ENCODE measurements around the gene DDC.
A peak's percentile ranks its signal among the peaks of the same experiment; 100 is the strongest.
"Not testable (repeated sequence)": the region's sequence is repeated elsewhere in the genome, so short reads cannot be mapped to it uniquely, and the experiment has no call there.

DDC gene

DNA sequence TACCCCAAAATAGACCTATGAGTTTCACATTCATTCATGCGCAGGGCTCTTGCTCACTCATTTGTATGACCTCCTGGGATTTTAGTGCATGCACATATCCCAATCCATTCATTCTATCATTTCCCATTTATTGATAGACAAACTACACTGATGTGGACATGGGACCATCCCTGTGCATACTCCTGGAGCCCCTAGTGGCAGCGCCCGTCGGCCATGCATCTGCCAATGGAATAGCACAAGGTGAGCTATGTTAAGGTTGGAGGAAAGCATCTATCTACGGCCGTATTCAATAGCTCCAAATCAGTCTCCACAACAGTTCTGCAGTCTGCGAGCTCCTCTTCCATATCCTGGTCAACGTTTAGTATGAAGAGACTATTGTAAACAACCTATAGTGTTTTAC is 83.3 kb downstream of the DDC start:
- no peak for DNase-seq (ENCODE audit: low read depth in 2 of 2)

DNA sequence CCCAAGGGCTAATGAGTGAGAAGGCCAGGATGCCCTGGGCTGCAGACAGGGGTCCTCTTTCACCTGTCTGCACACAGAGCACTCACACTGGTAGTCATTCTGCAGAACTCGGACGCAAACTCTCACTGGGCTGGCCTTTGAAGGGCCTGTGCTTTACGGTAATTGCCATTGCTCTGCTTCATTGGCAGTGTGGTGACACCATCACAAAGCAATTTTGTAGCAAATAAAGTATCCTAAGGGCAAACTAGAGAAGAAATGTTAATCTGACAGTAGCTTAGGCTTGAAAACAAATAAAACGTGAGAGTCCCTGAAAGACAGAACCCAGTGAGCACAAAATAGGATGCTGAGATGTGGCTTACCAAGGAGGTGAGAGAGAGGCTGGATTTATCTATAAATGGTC is 84.4 kb downstream of the DDC start:
- DNase-seq (ENCODE audit: low read depth in 2 of 2): no peak

DNA sequence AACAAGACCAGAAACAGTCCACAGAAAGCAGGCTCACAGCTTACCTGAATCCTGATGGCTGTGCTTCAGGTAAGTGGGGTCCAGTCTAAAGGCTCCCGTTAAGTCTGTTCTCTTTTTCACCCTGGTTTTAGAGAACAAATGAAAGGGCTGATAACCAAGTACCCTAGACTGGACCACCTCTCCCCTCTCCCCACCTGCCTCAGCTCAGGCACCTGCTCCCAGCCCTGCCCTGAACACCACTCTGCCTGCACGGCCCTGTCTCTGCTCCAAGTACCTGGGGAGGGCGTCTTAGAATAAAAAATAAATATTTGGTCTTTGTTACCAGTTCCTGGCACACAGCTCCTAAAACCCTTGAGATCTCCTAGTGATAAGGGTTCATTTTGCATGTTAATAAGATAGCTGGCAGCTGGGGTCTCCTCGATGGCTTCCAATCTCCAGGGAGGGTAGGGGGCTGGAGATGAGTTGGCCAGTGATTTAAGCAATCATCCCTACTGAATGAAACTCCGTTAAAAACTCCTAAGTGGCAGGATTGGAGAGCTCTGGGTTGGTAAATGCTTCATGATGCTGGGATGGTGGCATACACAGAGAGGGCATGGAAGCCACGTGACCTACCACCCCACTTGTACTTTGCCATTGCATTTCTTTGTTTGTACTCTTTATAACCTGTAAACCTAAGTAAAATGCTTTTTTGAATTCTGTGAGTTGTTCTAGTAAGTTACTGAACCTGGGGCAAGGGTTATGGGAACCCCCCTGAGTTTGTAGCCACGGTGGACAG is 85.3 kb downstream of the DDC start:
- DNase-seq (ENCODE audit: low read depth in 2 of 2): no peak

DNA sequence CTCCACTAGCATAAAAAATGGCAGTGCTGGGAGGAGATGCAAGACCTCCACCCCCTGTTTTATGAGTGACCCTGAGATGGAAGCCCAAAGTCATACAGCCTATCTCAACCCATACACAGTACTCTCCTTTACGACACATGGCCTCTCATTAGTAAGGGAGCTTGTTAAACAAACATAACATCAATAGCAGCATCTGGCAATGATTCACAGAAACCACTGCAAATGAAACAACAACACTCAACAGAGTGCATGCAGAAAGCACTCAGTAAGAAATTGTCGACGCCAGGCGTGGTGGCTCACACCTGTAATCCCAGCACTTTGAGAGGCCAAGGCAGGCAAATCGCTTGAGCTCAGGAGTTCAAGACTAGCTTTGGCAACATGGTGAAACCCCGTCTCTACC is 87.6 kb downstream of the DDC start:
- DNase-seq (ENCODE audit: low read depth in 2 of 2): no peak

DNA sequence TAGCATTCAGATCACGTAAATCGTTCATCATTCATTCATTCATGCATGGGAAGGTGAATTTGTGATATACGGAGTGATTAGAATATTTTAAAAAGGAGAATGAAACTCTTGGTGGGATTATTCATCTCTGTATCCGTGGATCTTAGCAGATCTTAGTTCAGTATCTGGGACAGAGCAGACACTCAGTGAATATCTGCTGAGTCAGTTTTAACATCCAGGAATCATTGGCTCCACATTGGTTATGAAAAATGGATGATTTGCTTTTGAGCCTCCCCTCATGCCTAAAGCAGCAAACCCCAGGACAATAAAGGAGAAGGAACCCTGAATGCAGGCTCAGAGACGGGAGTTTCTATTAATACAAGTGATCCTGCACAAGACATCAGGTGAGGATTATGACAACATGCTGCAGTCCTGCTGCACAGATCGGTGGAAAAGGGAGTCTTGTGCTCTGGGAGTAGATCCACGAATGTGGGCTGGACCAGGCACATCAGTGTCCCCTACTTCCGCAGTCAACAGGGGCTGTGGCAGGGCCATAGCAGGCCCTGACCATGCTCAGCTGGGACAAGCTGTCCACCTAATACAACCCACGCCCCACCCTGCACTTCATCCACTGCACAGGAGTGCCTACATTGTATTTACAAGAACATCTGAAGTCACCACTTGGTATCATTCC is 88.1 kb downstream of the DDC start:
- no peak for DNase-seq (ENCODE audit: low read depth in 2 of 2)

DNA sequence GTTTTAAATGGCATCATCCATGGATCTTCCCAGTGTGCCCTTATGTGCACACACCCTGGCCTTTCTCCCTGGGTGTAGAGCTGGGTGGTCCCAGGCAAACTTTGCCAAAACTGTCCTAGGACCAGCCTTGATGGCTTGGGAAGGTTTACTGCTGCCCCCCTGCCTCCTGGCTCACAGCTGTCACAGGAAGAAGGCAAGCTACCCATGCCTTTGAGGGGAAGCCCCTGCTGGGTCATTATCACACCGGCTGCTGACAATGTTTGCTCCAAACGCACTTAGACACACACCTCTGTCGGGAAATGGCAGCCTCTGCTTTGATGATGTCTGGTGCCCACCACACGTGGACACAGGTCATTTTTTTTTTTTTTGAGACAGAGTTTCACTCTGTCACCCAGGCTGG is 89.9 kb downstream of the DDC start:
- no peak for DNase-seq (ENCODE audit: low read depth in 2 of 2)

DNA sequence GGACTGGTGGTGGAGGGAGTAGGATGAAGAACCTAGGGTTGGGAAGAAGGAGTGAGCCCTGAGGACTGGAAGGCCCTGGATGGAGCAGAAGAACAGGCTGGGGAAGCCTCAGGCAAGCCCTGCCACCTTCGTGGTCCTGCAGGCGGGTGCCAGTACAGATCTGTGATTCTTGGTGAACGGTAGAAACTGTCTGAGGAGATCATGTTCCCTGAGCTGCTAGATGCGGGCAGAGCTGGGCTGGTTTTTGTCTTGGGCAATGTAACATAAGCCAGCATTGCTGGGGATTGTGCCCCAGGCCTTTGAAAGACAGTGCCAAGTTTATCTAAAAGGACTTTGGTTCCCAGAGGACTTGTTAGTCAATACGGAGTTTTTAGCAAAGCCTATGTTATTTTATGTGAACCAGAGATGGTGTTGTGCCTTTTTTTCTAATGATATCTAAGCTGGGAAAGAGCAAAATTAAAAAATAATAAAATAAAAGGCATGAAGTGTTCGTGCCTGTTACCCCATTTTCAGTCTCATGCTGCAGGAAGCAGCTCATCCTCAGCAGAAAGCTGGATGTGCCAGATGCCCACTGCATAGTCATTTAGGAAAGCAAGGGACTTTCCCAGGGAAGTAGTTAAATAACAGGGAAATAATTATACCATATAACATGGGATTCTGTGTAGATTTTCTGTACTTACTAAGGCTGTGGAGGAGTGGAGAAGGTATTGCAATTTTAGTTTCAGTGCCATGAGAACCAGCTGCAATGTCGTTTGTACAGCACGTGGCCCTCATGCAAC is 90.6 kb downstream of the DDC start:
- no peak for DNase-seq (ENCODE audit: low read depth in 2 of 2)

DNA sequence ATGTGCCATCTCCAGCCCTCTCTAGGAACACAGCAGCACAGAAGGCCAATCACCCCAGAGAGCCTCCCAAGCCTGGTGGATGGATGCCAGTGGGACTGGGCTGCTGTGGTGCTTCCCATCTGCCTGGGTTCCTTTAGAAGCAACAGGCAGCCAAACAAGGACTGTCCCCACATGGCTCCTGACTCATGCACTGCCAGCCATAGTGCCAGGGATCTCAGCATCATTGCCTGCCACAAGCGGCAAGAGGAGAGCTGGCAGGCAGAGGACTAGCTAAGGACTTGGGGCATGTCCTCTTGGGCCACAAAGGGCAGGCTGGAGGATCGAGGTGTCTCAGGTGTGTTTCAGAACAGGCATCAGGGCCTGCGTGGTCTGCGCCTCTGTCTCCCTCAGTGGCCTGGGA is 91.7 kb downstream of the DDC start:
- no peak for DNase-seq (ENCODE audit: low read depth in 2 of 2)

DNA sequence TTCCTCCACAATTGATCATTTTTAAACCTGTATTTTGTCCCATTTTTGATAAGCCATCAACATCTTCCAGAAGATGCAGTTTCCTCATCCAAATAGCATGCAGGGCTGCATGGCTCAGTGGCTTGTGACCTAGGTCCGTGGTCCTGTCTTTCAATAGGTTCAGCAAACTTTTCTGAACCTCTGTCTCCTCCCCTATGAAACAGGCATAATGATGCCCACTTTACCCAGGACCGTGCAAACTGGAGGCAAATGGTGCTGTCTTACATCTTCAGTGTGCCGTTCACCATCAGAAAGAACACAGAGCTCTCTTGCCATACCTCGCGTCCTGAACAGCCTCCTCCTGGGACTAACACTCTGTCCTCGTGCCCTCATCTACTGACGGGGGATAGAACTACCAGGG is 92.8 kb downstream of the DDC start:
- DNase-seq (ENCODE audit: low read depth in 2 of 2): no peak

DNA sequence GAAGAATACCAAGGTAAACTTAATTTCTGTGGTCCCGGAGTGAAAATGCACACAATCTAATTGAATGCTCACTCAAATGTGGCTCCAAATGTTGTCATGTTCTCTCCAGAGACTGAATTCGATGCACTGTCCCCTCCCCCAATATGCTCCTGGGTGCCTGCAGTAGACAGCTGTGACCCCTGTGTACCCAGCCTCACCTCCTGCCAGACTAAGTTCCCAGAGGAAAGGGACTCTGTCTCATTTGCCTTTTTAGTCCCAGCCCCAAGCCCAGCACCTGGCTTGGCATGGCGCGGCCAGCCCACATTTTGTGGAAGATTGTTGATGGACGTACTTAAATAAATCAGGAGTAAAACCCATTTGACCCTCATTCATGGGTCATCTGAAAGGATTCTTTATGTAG is 93.2 kb downstream of the DDC start:
- no peak for DNase-seq (ENCODE audit: low read depth in 2 of 2)

DNA sequence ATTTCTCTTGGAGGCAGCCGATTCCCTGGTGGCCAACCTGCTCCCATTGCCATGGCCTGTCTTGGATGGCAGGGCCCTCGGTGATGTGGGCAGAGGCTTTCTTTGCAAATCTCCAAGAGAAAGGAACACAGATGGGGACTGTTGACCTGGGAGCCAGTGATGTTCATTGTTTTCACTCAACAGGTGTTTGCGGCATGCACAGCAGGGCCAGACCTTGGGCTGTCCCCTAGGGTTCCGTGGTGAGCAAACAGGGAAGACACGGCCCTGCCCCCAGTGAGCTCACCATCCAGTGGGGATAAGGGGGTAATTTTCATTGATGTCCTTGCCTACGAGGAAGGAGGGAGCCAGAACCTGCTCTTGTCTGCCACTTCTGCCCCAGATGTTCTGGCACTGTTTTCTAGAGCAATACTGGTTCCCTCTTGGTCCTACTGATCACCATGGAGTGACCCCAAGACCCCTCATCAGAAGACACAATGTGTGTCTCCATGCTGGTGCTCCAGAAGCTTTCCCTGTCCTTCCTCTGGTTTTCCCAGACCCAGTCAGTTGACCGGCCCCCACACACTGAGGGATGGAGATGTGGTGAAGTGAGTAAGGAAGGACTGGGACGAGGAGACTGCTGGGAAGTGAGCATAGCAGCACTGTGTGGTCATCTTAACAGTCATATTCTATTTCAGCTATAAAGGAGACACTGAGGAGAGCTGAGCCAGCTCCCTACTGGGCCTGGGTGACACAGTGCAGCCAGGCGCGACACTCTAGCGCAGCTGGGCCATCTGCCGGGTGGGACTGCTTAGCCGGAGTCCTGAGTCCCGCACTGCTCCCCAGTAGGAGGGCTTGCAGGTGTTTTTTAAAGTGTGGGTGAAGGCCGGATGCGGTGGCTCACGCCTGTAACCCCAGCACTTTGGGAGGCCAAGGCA is 94.7 kb downstream of the DDC start:
- no peak for DNase-seq (ENCODE audit: low read depth in 2 of 2)

DNA sequence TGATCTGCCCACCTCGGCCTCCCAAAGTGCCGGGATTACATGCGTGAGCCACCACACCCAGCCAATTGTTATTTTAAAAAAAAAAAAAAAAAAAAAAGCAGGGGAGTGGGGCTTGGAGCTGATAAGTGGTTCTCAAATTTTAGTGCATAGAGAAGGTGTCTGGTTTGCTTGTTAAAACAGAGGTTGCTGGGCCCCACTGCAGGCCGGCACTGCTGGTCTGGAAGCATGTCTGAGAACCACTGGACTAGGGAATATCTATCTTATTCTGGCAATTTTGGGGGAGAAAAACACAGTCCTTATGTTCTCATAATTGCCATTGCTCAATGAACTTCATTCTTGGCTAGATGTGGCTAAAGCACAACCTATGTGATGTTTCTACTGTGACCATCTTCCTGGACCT is 96.0 kb downstream of the DDC start:
- DNase-seq (ENCODE audit: low read depth in 2 of 2): no peak

DNA sequence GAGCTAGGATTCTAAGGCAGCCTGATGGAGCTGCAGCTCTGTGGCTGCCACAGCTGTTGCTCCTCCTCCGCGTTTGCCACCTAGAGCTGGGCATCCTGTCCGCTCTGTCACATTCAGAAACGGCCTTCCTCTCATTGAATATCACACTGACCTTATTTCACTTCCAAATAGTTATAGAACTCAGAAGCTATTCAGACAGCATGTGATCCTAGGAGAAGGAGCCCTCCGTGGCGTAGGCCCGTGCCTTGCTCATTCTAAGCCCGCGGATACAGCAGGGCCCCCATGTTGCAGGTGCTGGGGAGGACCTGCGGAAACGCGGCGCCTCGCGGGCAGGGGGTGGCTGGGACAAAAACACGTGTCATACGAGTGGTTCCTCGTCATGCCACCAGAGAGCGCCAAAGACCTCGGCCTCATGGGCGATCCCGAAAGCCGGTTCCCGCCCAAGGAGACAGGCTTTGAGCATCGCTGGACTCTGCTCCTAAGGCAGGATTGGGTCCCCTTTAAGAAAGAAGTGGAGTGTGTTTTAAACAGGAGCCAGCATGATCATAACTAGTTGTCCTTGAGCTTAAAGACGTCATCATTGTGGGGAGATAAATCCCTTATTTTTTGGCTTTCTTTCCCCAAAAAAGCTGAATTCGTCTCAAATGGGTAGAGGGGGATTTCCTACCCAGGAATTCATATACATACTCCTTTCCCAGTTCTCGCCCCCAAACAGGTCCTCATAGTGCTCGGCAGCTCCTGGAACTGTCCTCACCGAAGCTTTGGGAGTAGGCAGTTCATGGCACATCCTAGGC is 97.2 kb downstream of the DDC start:
- DNase-seq (ENCODE audit: low read depth in 2 of 2): peak; percentile 23 to 32

DNA sequence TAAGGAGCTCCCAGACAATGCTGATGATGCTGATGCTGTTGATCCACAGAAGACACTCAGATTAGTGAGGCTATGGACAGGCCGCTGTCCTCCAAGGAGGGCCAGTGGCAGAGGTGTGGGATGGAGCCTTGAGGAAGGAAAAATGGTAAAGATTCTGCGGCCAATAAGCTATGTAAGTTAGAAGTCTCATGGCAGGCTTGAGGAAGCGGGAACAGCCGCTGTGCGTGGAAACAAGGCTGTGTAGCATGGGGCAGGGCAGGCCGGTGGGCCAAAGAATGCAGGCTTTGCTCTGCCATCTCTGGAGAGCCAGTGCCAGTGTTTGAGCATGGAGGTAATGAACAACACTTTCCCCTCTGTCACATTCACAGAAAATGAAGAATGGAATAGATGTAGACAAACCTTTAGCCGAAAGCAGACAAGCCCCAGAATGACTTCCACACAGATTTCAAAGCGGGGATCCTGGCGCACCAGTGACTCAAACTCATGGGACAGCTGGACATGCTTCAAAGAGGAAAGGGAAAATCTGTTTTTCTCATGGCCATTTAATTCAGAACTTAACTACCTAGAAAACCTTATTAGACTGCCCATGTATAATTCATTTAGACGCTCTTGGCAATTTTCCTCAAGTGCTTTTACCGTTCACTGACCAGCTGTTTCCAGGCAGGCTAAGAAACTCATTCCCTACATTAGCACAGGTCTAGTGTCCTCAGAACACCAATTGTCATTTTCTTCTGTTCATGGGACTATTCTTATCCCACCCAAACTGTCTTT is 98.2 kb downstream of the DDC start:
- no peak for DNase-seq (ENCODE audit: low read depth in 2 of 2)

DNA sequence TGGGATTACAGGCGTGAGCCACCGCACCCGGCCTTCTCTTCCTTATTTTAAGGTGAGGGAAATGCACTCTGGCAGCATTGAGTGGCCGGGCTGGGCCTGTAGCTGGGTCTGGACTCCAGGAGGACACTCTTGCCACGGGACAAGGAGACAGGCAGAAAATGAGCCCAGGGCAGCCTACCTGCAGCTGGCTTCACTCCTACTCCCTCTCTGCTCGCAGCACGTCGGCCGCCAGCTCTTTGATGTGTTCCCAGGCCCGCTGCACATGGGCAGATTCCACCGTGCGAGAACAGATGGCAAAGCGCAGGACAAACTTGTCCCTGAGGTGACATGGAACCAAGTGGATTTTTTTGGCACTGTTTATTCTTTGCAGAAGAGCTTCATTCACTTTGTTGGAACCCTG is 102.2 kb downstream of the DDC start:
- no peak for DNase-seq (ENCODE audit: low read depth in 2 of 2)

DNA sequence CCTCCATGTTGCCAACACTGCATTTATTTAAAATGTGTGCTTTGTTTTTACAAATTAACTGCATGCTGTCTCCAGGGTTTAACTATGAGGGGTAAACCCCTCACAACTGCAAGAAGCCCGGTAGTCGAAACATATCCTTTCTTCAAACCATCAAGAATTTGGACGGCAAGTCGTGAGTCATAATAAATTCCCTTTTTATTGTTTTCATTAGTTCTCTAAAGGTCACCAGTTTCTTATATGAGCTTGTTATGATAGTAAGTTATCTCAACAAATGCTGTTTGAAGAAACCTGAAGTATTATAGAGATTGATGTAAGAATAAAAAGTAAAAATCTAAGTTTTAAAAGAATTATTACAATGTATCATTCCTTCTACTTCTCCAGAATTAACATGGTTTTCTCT is 102.8 kb downstream of the DDC start:
- no peak for DNase-seq (ENCODE audit: low read depth in 2 of 2)

DNA sequence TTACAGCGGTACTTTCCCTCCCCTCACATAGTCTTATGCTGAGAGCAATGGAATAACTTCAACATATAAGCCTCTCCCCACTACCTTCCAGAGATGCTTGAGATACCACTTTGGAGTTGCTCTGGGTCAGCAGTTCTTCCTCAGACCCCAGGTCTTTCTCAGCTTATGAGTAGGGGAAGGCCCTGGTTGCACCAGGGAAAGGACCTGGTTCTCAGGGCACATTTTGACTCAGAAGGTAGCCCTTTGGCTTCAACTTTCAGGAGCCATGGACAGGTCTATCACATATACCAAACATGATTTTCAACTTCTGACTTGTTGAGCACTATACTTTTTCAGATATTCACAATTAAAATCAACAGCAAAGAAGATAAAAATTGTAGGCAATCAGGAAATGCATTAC is 103.5 kb downstream of the DDC start:
- DNase-seq (ENCODE audit: low read depth in 2 of 2): no peak

DNA sequence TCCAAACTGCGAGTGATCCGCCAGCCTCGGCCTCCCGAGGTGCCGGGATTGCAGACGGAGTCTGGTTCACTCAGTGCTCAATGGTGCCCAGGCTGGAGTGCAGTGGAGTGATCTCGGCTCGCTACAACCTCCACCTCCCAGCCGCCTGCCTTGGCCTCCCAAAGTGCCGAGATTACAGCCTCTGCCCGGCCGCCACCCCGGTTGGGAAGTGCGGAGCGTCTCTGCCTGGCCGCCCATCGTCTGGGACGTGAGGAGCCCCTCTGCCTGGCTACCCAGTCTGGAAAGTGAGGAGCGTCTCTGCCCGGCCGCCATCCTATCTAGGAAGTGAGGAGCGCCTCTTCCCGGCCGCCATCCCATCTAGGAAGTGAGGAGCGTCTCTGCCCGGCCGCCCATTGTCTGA is 106.0 kb downstream of the DDC start:
- not testable (repeated sequence) for DNase-seq (ENCODE audit: low read depth in 2 of 2)

DNA sequence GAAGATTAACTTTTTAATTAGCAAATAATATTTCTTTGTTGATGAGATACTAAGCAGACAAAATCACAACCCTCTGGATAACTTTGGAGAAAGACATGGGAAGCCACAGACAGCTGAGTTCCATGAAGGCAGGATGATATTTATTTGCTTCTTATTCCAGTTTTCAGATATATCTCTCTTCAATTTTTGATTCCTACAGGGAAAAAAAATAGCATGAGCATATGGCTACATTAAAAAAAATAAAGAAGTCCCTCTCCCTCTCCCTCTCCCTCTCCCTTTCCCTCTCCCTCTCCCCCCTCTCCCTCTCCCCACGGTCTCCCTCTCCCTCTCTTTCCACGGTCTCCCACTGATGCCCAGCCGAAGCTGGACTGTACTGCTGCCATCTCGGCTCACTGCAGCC is 106.6 kb downstream of the DDC start:
- DNase-seq (ENCODE audit: low read depth in 2 of 2): not testable (repeated sequence)

All from fibroblast of skin of left quadriceps (primary cell).